ENCODE measurements around the gene DENND4B. TPM values are rescaled to one million over a fixed set of nuclear protein-coding genes. Genes with fewer than 3 reads are reported as not detected.

The DENND4B gene
- total and polyA plus RNA-seq, 9 of the 15 experiments (the other 6 are each of a cell fraction or from before 2014, with no cell fraction given): 9.5 to 80.5 (median 23.1) TPM

DNA sequence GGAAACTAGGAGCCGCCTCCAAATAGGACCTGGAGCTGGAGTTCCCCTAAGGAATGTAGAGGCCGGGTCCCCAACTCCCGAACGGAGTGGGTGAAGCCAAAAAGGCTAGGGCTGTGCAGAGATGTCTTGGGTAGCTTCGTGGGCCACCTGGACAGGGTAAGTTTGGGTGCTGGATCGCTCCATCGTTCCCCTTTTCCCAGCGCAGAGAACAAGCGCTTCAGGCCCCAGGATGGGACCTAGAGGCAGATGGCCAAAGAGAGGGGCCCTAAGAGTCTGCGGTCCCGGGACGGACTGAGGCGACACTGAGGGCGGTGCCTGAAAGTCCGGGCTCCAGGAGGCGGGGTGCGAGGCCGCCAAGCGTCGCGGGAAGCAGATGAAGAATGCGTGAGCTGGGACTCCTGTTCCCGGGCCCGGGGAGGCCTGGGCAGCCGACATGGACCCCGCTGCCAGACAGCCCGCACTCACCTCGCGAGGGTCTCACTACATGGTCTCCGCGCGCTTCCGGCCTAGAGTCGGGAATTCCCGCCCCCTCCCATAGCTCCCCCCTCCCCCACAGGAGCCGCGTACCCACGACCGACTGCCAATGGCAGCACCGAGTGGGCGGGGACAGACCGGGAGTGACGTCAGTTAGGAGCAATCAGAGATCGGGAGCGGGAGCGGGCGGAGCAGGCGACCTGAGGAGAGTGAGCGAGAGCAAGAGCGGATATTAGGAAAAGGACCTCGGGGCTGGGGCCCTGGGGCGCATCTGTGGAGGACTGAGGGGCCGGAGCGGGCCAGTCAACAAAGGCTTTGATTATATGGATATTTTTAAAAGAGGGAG is 16.7 kb upstream of the DENND4B start, which contains the start of gene SLC39A1:
SLC39A1 (minus strand) TSS at position 508 of the 820 bp plus-strand sequence. CDS start 822 bp downstream, outside the sequence.
- Histone ChIP-seq H3K4me1 (replicated peaks in 1 of 2; ENCODE audit: control insufficient read depth in 2 of 2, insufficient read depth in 2 of 2, low read length in 2 of 2) (peaks cover 21 to 38% of the 10 kb centered on the region in 2 experiments; a peak in 4 of 5 replicates), H3K27me3 (ENCODE audit: control insufficient read depth in 2 of 2, insufficient read depth in 2 of 2, low read length in 2 of 2) (no peaks in the 10 kb centered on the region), H3K4me3 (peak within 1 kb of the TSS; percentile 74), H2AFZ (ENCODE audit: low read depth, low read length) (peak within 1 kb of the TSS; percentile 87), H3K9me3 (replicated peaks; ENCODE audit: control insufficient read depth, insufficient read depth, low read depth, low read length) (no peaks in the 10 kb centered on the region), H3K4me2 (ENCODE audit: insufficient read depth, low read length) (peak within 1 kb of the TSS; percentile 89), H4K20me1 (replicated peaks; ENCODE audit: control insufficient read depth, insufficient read depth, low read length) (no peaks in the 10 kb centered on the region), H3K27ac (ENCODE audit: extremely low read depth, low read depth, low read length) (peak within 1 kb of the TSS; percentile 81), H3K9me1 (ENCODE audit: control insufficient read depth, insufficient read depth, low read length) (no peaks in the 10 kb centered on the region), H3K36me3 (ENCODE audit: control insufficient read depth, insufficient read depth, low read length) (peaks cover 28% of the 10 kb centered on the region; the same call in 2 of the 3 replicates), H3K79me2 (ENCODE audit: control insufficient read depth, insufficient read depth, low read length) (peaks cover 60% of the 10 kb centered on the region), H3K9ac (ENCODE audit: insufficient read depth in 1 of 2, low read depth in 2 of 2, low read length in 2 of 2) (peak within 1 kb of the TSS; percentile 85 to 95)
- ChIA-PET POLR2A (interaction anchor here (0.6 to 3.0 kb wide), 12 partner anchors 10 to 304 kb away, joined by 3 to 37 read pairs (median 4); partner anchors contain the start of genes DENND4B, GATAD2B, JTB and RPS27), CTCF (ENCODE audit: low intra/inter-chr PET ratio) (interaction anchor here (0.6 kb wide), 1 partner anchor 16 kb away, joined by 3 read pairs; no protein-coding TSS in a partner anchor)
- peak; percentile 78 for FAIRE-seq
- intact Hi-C loops (cut with micrococcal nuclease): no loop called here
- DNase-seq (ENCODE audit: extremely low read depth in 1 of 4, low spot score in 3 of 4): peak; percentile 91 to 98 (median 94)
- TSS peak; percentile 16 for BruUV-seq (replicated peaks)
- under 1% methylated on average over 36 of the region's 54 CpGs for WGBS (ENCODE audit: insufficient coverage, low coverage, missing lambda C conversion rate)
- peak; percentile 76 for ATAC-seq
- in situ Hi-C loops (cut with MboI): no loop called here
- TF ChIP-seq NR2C2 (CRISPR knock-in tag; IDR thresholded peaks at IDR 0.05) (no peak), NR2C2 (tag; IDR thresholded peaks at IDR 0.05) (peak; percentile 43; the same call in 1 of the 2 replicates), EZH2 (IDR thresholded peaks at IDR 0.05; ENCODE audit: borderline replicate concordance, low read depth, low read length) (no peak), EGR1 (conservative IDR thresholded peaks at IDR 0.05) (peak; percentile 73), ETV6 (IDR thresholded peaks at IDR 0.05; ENCODE audit: borderline replicate concordance in 1 of 2, low read depth in 2 of 2, low read length in 1 of 2) (no peak), ETV6 (CRISPR knock-in tag; IDR thresholded peaks at IDR 0.05; ENCODE audit: borderline replicate concordance) (no peak), FOXP1 (CRISPR knock-in tag; IDR thresholded peaks at IDR 0.05) (peak; percentile 46), JUND (IDR thresholded peaks at IDR 0.05; ENCODE audit: borderline replicate concordance, low read depth, low read length) (peak; percentile 78), JUND (tag; IDR thresholded peaks at IDR 0.05; ENCODE audit: borderline replicate concordance, low read depth, low read length) (no peak; the same call in 1 of the 3 replicates), NEUROD1 (IDR thresholded peaks at IDR 0.05; ENCODE audit: borderline replicate concordance, low read depth, low read length, partially characterized antibody) (peak; percentile 71), PHF8 (IDR thresholded peaks at IDR 0.05; ENCODE audit: borderline replicate concordance, low read length) (peak; percentile 84; the same call in 1 of the 2 replicates), CREM (IDR thresholded peaks at IDR 0.05; ENCODE audit: low read depth) (peak; percentile 89), NCOA6 (IDR thresholded peaks at IDR 0.05) (no peak)
- TF ChIP-seq, protein P1, sequence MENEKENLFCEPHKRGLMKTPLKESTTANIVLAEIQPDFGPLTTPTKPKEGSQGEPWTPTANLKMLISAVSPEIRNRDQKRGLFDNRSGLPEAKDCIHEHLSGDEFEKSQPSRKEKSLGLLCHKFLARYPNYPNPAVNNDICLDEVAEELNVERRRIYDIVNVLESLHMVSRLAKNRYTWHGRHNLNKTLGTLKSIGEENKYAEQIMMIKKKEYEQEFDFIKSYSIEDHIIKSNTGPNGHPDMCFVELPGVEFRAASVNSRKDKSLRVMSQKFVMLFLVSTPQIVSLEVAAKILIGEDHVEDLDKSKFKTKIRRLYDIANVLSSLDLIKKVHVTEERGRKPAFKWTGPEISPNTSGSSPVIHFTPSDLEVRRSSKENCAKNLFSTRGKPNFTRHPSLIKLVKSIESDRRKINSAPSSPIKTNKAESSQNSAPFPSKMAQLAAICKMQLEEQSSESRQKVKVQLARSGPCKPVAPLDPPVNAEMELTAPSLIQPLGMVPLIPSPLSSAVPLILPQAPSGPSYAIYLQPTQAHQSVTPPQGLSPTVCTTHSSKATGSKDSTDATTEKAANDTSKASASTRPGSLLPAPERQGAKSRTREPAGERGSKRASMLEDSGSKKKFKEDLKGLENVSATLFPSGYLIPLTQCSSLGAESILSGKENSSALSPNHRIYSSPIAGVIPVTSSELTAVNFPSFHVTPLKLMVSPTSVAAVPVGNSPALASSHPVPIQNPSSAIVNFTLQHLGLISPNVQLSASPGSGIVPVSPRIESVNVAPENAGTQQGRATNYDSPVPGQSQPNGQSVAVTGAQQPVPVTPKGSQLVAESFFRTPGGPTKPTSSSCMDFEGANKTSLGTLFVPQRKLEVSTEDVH (IDR thresholded peaks at IDR 0.05; ENCODE audit: low read depth, partially characterized antibody): peak; percentile 16
- TF ChIP-seq, protein P2, sequence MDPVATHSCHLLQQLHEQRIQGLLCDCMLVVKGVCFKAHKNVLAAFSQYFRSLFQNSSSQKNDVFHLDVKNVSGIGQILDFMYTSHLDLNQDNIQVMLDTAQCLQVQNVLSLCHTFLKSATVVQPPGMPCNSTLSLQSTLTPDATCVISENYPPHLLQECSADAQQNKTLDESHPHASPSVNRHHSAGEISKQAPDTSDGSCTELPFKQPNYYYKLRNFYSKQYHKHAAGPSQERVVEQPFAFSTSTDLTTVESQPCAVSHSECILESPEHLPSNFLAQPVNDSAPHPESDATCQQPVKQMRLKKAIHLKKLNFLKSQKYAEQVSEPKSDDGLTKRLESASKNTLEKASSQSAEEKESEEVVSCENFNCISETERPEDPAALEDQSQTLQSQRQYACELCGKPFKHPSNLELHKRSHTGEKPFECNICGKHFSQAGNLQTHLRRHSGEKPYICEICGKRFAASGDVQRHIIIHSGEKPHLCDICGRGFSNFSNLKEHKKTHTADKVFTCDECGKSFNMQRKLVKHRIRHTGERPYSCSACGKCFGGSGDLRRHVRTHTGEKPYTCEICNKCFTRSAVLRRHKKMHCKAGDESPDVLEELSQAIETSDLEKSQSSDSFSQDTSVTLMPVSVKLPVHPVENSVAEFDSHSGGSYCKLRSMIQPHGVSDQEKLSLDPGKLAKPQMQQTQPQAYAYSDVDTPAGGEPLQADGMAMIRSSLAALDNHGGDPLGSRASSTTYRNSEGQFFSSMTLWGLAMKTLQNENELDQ (CRISPR knock-in tag; IDR thresholded peaks at IDR 0.05; ENCODE audit: borderline replicate concordance): 0 out of 2 replicates have a peak, but pooled peaks have one; percentile 31

Measured in K562 (cell line).